ENCODE results near the gene CACNA2D3. TPM values are rescaled to one million over a fixed set of nuclear protein-coding genes. Genes with fewer than 3 reads are reported as not detected.
A peak's percentile ranks its signal among the peaks of the same experiment; 100 is the strongest.

CACNA2D3 gene
- total RNA-seq, 2 donors from 2014 or later = 1.1 to 5.9 TPM

DNA sequence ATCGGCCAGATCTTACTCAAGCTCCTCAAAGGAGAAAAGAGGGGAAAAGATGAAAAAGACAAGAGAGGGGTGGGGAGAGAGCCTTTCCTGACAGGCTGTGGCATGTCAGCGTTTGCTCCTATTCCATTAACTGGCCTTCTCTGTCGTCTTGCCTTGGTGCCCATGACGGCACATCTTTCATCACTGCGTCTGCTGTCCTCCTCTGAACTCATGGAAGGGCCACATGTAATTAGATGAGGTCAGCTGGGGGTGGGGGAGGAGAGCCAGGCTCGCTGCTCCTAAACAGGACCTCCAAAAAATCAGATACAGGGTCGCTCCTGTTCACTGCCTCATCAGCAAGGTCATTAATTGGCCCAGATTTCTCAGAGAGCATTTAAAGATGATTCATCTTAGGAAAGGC is 755.8 kb downstream of the CACNA2D3 start:
- 67% methylated on average over 7 of the region's 7 CpGs for WGBS
- Histone ChIP-seq H3K9me3 (no peaks in the 10 kb centered on the region), H3K4me1 (replicated peaks) (no peaks in the 10 kb centered on the region), H3K36me3 (no peaks in the 10 kb centered on the region), H3K4me3 (no peak overlapping the region), H3K27ac (no peak overlapping the region), H3K27me3 (replicated peaks; ENCODE audit: insufficient read depth) (no peaks in the 10 kb centered on the region)
- intact Hi-C loops (cut with DNase I) = no loop called here
- no peak for DNase-seq (ENCODE audit: low spot score)
- TF ChIP-seq POLR2A (IDR thresholded peaks at IDR 0.05) (no peak), POLR2AphosphoS5 (IDR thresholded peaks at IDR 0.05) (no peak), CTCF (IDR thresholded peaks at IDR 0.05) (no peak)

DNA sequence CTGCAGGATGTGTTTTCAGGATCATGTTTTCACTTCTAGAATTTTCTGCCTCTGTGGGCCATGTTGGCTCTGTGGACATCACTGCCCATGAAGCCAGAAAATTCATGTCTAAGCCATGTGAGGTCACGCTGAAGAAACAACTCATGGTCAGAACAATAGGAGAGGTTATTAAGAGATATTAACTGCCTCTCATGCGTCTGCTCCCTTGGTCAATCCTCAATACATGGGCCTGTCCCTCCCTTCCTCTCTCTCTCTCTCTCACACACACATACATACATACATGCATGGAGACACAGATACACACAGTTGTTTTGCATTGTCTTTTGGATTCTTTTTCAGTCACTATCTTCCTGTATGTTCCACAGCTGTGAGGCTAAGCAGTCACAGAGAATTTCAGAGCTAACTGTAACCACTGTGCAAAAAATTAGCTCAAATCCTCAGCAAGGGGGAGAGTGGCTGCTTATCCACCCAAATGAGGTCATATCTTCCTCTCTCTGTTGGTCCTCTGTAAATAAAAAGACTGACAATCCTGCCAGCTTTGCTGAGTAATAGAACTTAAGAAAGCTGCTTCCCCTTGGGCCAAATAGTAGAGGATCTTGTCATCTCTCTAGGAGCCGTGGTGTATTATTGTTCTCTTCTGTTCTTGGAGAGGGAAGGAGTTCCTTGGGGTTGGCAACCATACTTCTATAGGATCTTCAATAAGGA is 759.9 kb downstream of the CACNA2D3 start:
- H3K4me3 ChIP-seq = no peak overlapping the region
- H3K4me1 ChIP-seq (replicated peaks) = no peaks in the 10 kb centered on the region
- DNase-seq (ENCODE audit: low spot score) = no peak
- TF ChIP-seq POLR2AphosphoS5 (IDR thresholded peaks at IDR 0.05) = no peak
- no peak for TF ChIP-seq CTCF (IDR thresholded peaks at IDR 0.05)
- no peak for TF ChIP-seq POLR2A (IDR thresholded peaks at IDR 0.05)
- no peaks in the 10 kb centered on the region for H3K27me3 ChIP-seq (replicated peaks; ENCODE audit: insufficient read depth)
- WGBS = 38% methylated on average over 3 of the region's 3 CpGs
- H3K9me3 ChIP-seq = no peaks in the 10 kb centered on the region
- intact Hi-C loops (cut with DNase I) = no loop called here
- no peaks in the 10 kb centered on the region for H3K36me3 ChIP-seq
- no peak overlapping the region for H3K27ac ChIP-seq

DNA sequence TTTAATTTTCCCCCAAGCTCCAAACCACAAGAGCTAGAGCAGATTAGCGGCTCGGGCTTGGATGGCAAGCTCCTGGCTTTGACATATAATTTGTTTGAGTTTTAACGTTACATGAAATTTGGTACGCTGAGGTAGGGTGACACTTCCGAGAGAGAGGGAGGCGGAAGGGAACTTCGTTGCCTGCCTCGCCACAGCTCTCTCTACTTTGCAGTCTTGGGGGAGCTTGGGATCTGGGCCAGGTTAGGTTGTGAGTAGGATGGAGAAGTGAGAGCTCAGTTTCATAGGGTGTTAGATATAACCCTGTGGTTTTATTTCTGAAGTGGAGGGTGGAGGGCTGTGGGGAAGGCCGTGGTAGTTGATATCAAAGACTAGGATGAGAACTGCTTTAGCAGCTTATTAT is 765.8 kb downstream of the CACNA2D3 start:
- H3K27ac ChIP-seq = no peak overlapping the region
- no peak for TF ChIP-seq POLR2A (IDR thresholded peaks at IDR 0.05)
- TF ChIP-seq CTCF (IDR thresholded peaks at IDR 0.05) = no peak
- no peak for TF ChIP-seq POLR2AphosphoS5 (IDR thresholded peaks at IDR 0.05)
- no peaks in the 10 kb centered on the region for H3K36me3 ChIP-seq

GRCh38 chr3:54888873-54889272 is 766.5 kb downstream of the CACNA2D3 start:
- peaks cover 3% of the 10 kb centered on the region for H3K4me1 ChIP-seq (replicated peaks)
- TF ChIP-seq CTCF (IDR thresholded peaks at IDR 0.05) = no peak
- peak; percentile 80 for TF ChIP-seq POLR2AphosphoS5 (IDR thresholded peaks at IDR 0.05)
- no peaks in the 10 kb centered on the region for H3K27me3 ChIP-seq (replicated peaks; ENCODE audit: insufficient read depth)
- intact Hi-C loops (cut with DNase I) = no loop called here
- DNase-seq (ENCODE audit: low spot score) = peak; percentile 45
- H3K36me3 ChIP-seq = no peaks in the 10 kb centered on the region
- no peak overlapping the region for H3K27ac ChIP-seq
- H3K9me3 ChIP-seq = no peaks in the 10 kb centered on the region
- WGBS = 64% methylated on average over 1 of the region's 1 CpG
- H3K4me3 ChIP-seq = no peak overlapping the region

More for the DNA sequence above, 765.8 kb downstream of the CACNA2D3 start:
- H3K4me3 ChIP-seq = no peak overlapping the region
- intact Hi-C loops (cut with DNase I) = no loop called here
- no peaks in the 10 kb centered on the region for H3K27me3 ChIP-seq (replicated peaks; ENCODE audit: insufficient read depth)
- no peaks in the 10 kb centered on the region for H3K9me3 ChIP-seq
- WGBS = 87% methylated on average over 9 of the region's 9 CpGs
- no peak for DNase-seq (ENCODE audit: low spot score)
- H3K4me1 ChIP-seq (replicated peaks) = peaks cover 3% of the 10 kb centered on the region

DNA sequence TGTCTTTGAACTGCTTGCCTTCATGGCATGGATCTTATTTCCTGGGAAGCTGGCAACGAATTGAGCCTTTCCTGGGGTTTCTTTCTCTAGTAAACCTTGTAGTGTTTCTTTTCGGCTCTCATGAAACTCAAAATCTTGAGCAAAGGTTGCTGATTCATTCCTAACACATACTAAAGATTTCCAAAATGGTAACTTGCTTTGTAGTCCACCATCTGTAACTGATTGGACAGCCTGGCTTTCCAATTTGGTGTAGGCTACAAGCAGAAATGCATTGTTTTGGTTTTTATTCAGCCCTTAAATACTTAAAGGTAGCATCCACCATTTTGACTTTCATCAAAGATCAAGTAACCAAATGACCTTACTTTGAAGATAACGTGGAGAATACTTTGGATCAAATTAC is 767.4 kb downstream of the CACNA2D3 start:
- Histone ChIP-seq H3K4me3 (no peak overlapping the region), H3K9me3 (no peaks in the 10 kb centered on the region), H3K27me3 (replicated peaks; ENCODE audit: insufficient read depth) (no peaks in the 10 kb centered on the region), H3K4me1 (replicated peaks) (peaks cover 3% of the 10 kb centered on the region), H3K36me3 (no peaks in the 10 kb centered on the region), H3K27ac (no peak overlapping the region)
- DNase-seq (ENCODE audit: low spot score) = no peak
- 97% methylated on average over 3 of the region's 3 CpGs for WGBS
- TF ChIP-seq POLR2A (IDR thresholded peaks at IDR 0.05) = no peak
- no peak for TF ChIP-seq CTCF (IDR thresholded peaks at IDR 0.05)
- no peak for TF ChIP-seq POLR2AphosphoS5 (IDR thresholded peaks at IDR 0.05)
- intact Hi-C loops (cut with DNase I) = loop anchor here (5.0 kb wide), 1 partner anchor 63 kb away; no protein-coding TSS in a partner anchor
